GM10248 (cell line): Measurements from ENCODE around the gene PHAX.
"Not testable (repeated sequence)": the region's sequence is repeated elsewhere in the genome, so short reads cannot be mapped to it uniquely, and the experiment has no call there.

Experiments used
- CTCF ChIA-PET: fragments of 300-600 bp; sonication (Branson Sonifier 250); formaldehyde crosslinking; extraction: SDS; loops from one replicate; lab custom pipeline; 2021; ENCODE audit warnings: antibody characterized with exemption; lab: Yijun Ruan, JAX
- POLR2A ChIA-PET: fragments of 350-650 bp; sonication (Branson Sonifier 250); formaldehyde crosslinking; extraction: SDS; loops from one replicate; lab custom pipeline; 2020; ENCODE audit warnings: antibody characterized with exemption; lab: Yijun Ruan, JAX
- DNase-seq: peaks from one replicate; pipeline ENCODE4 v3.0.0; 2012; ENCODE audit errors: extremely low spot score
- TF ChIP-seq, protein P1 (sequence below): IDR thresholded peaks from 2 replicates; pipeline ENCODE4 v1.5.1; 2012; ENCODE audit warnings: mild to moderate bottlenecking, low read depth; ENCODE audit errors: extremely low read depth, missing control alignments, control extremely low read depth

The PHAX gene

DNA sequence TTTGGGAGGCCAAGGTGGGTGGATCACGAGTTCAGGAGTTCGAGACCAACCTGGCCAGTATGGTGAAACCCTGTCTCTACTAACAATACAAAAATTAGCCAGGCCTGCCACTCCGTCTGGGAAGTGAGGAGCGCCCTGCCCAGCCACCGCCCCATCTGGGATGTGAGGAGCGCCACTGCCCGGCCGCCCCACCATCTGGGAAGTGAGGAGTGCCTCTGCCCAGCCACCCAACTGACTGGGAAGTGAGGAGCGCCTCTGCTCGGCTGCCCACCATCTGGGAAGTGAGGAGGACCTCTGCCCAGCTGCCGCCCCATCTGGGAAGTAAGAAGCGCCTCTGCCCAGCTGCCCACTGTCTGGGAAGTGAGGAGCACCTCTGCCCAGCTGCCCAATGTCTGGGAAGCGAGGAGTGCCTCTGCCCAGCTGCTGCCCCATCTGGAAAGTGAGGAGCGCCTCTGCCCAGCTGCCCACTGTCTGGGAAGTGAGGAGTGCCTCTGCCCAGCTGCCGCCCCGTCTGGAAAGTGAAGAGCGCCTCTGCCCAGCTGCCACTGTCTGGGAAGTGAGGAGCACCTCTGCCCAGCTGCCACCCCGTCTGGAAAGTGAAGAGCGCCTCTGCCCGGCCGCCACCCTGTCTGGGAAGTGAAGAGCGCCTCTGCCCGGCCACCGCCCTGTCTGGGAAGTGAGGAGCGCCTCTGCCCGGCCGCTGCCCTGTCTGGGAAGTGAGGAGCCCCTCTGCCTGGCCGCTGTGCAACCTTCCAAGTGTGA lies 11.0 kb upstream of the PHAX start:
- CTCF ChIA-PET = interaction anchor here (0.6 kb wide), 1 partner anchor 30 kb away, joined by 3 read pairs; no protein-coding TSS in a partner anchor
- DNase-seq = no peak
- TF ChIP-seq, protein P1, sequence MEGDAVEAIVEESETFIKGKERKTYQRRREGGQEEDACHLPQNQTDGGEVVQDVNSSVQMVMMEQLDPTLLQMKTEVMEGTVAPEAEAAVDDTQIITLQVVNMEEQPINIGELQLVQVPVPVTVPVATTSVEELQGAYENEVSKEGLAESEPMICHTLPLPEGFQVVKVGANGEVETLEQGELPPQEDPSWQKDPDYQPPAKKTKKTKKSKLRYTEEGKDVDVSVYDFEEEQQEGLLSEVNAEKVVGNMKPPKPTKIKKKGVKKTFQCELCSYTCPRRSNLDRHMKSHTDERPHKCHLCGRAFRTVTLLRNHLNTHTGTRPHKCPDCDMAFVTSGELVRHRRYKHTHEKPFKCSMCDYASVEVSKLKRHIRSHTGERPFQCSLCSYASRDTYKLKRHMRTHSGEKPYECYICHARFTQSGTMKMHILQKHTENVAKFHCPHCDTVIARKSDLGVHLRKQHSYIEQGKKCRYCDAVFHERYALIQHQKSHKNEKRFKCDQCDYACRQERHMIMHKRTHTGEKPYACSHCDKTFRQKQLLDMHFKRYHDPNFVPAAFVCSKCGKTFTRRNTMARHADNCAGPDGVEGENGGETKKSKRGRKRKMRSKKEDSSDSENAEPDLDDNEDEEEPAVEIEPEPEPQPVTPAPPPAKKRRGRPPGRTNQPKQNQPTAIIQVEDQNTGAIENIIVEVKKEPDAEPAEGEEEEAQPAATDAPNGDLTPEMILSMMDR = no peak
- POLR2A ChIA-PET = no interaction called here

DNA sequence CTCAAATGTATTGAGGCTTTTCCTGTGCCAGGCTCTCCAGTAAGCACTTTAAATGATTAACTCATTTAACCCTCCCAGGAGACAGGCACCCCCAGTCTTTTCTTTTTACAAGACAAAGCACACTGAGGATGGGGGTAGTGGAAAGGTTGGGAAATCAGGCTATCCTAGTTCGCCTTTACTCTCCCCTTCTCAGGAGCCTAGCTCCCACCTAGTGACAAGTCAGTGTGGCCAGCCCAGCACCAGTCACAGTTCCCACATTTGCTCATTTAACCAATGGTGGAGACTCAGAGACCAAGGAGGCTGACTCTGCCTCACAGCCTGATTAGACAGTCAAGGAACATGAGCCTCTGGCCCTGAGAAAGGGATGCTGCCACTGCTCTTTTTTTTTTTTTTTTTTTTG lies 9.2 kb upstream of the PHAX start:
- POLR2A ChIA-PET = no interaction called here
- CTCF ChIA-PET = interaction anchor here (2.1 kb wide), 1 partner anchor 10 kb away, joined by 13 read pairs; the partner anchor contains the start of gene PHAX
- TF ChIP-seq, protein P1 = no peak
- no peak for DNase-seq

DNA sequence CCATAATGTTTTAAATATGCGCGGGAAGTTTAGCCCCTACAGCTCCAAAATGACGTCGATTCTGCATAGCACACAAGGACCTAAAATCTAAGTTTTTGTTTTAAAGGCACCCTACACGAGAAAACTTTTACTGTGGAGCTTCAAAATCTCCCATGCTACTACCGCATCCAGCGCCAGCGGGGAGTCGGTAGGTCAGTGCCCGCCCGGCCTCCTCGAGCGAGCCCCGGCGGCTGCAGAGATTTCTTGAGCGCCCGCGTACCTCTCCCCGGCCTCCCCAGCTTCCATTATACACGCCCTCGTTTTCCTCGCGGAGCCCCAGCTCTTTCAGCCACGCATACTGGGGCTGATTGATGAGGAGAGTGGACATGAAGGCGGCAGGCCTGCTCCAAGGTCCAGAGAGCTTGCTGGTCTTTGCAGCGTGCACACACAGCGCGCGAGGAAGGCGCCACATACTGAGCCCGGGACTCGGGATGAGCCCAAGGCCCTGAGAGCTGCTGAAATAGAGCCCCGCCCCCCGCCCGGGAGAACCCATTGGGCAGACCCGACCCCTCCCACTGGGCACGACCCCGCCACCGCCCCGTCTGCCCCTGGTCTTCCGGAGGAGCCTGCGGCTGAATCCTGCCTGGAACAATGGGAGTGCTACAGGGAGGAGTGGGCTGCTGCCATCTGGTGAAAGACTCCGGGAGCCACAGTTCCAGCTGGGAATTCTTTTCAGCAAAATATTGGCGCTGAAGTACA lies 5.8 kb upstream of the PHAX start, which contains the start of gene ALDH7A1:
TSS of gene ALDH7A1 (minus strand) at position 472 of the 738 bp plus-strand sequence. CDS start at position 451, 21 bp downstream.
- TF ChIP-seq, protein P1 = no peak
- ChIA-PET CTCF (interaction anchor here (0.8 to 2.2 kb wide), 6 partner anchors 9 to 257 kb away, joined by 3 to 10 read pairs (median 4); no protein-coding TSS in a partner anchor), POLR2A (no interaction called here)
- DNase-seq = peak; percentile 62

DNA sequence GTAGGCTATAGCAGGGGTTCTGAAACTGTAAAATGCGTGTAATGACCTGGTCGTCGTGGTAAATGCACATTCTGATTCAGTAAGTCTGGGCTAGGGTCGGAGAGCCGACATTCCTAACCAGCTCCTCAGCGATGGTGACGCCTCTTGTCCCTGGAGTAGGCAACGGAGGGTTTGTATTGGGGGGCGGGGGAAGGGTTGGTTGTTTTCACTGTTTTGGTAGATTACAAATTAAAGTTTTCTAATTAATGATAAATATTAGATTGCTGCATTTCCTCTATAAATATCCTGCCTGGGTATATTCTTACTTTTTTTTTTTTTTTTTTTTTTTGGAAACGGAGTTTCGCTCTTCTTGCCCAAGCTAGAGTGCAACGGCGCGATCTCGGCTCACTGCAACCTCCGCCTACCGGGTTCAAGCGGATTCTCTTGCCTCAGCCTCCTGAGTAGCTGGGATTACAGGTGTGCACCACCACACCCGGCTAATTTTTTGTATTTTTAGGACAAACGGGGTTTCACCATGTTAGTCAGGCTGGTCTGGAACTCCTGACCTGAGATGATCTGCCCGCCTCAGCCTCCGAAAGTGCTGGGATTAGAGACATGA lies 5.2 kb upstream of the PHAX start:
- ChIA-PET CTCF (interaction anchor here (1.2 to 2.2 kb wide), 4 partner anchors 10 to 95 kb away, joined by 3 to 10 read pairs (median 4); no protein-coding TSS in a partner anchor), POLR2A (no interaction called here)
- no peak for DNase-seq
- TF ChIP-seq, protein P1 = no peak

DNA sequence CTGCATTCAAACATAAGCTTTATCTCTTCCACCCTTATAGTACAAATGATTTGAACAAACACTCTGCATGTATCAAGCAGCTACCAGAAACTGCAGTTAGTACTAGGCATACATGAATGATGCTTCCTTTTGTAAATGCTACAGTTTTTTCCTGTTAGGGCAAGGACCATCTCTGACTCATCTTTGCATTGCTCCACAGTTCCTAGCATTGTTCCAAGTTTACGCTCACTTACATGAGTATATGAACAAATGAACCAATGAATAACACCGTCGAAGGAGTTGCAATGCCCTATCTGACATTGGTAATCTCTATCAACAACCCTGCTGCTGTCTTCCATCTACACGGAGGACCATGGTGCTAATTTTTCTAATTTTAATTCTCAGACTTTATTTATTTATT lies 3.6 kb upstream of the PHAX start:
- no peak for DNase-seq
- TF ChIP-seq, protein P1 = no peak
- CTCF ChIA-PET = interaction anchor here (0.7 to 1.5 kb wide), 3 partner anchors 11 to 97 kb away, joined by 3 to 4 read pairs (median 4); no protein-coding TSS in a partner anchor
- POLR2A ChIA-PET = no interaction called here

DNA sequence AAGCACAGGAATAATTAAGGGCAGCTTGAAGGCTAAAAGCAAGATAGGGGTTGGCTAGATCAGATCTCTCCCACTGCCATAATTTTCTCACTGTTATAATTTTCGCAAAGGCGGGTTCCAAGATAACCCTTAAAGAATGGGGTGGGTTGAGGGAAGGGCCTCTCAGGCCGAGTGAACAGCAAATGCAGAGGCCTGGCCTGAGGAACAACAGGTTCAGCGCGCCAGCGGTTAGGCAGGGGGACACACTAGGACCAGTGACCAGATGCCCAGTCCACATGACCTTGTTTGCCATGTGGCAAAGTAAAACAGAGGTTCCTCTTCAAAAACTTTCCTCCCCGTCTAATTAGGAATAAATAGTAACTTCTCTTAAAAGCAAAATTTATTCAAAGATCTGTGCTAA lies 1.2 kb upstream of the PHAX start:
- TF ChIP-seq, protein P1 = no peak
- CTCF ChIA-PET = interaction anchor here (1.9 to 2.0 kb wide), 2 partner anchors 18 to 40 kb away, joined by 5 to 6 read pairs; no protein-coding TSS in a partner anchor

DNA sequence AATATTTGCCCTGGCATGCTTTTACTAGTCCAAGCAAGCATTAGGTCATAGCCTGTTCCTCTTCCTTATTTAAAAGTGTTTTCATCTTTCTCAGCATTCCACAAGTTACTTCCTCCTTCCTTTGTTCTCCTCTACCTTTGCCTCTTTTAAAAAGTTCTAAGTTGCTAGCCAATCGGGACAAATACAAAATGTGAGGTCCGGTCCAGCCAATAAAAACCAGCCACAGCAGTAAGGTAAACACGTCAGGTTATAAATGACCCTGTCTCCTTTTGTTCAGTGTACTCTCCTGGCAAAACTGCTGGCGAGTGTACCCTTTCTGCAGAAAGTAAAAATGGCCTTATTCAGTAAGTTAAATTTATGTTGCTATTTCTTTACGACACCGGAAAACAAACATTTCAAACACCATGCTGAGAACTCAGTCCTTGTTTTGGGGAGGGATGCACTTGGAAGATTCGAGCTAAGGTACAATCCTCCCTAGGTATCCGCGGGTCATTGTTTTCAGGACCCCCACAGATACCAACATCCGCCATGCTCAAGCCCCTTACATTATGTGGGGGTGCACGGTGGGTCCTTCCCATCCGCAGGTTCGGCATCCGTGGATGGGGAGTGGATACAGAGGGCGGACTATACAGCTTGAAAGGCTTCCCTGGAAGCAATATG lies 646 bp upstream of the PHAX start:
- POLR2A ChIA-PET, DNase-seq: not testable (repeated sequence)
- CTCF ChIA-PET = interaction anchor here (0.6 to 2.4 kb wide), 24 partner anchors 8 to 964 kb away, joined by 3 to 26 read pairs (median 4); no protein-coding TSS in a partner anchor

More for the DNA sequence above, 1.2 kb upstream of the PHAX start:
- POLR2A ChIA-PET = no interaction called here
- no peak for DNase-seq
